ENCODE results near the gene CA10. TPM values are rescaled to one million over a fixed set of nuclear protein-coding genes. Genes with fewer than 3 reads are reported as not detected.

Gene CA10
- polyA plus RNA-seq, 1 donor: 14.7 TPM

DNA sequence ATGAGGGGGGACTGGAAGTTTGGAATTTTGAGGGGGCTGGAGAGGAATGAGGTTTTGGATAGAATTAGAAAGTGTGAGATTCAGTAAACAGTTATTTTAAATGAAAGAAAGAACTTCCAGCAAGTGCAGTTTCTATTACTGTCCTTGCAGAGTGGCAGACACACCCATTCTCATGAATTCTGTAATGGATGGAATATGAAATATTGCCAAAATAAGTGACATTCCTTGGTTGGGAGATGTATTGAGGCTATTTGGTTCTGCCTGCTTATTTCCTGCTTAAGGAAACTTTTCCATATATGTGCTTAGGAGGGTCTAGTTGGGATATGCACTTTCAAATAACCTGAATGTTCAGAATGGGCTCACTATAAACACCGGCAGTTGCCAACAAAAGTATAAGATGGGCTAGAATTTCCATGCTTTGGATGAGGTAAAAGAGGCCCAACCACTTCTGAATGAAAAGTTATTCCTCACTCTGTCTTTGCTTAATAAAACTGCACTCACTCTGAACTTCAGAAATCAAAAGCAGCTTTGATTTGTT, 434.4 kb downstream of the CA10 start:
- no peak for DNase-seq

DNA sequence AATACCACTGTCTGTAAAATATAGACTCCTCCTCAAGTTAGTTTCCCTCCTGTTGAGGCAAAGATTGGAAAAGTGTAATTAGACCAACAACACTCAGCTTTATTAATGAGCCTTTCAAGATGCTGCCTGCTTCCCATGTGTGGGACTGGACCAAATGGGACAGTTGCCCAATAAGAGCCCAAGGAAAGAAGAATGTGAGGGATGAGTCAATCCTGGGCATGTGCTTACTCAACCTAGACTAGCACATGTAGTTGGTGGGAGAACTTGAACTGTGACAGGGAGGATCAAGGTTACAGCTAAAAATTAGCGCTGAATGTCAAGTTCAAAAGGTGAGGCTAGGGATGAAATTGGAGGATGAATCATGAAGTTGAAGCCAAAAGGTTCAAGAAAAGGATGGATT, 435.5 kb downstream of the CA10 start:
- DNase-seq: no peak

GRCh38 chr17:51721730-51722129, 436.8 kb downstream of the CA10 start:
- no peak for DNase-seq

- no peak for DNase-seq
Measured at GRCh38 chr17:51720439-51720838, 438.1 kb downstream of the CA10 start.

DNA sequence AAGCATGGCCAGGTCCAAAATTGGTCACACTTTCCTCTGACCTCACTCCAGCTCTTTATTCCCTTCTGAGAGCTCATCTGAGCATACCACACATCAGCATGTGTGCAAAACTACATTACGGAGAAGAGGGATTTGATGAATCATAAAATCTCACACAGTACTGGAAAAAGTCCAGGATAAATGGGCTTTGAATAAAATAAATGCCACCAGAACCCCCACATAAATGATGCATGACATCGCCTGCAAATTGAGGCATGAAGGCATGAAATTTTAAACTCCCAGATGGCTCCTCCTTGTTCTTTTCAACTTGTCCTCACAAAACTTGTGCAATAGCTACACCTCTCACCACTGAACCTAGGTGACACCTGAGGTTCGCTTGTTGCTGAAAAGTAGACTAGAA, 439.5 kb downstream of the CA10 start:
- DNase-seq: no peak

DNA sequence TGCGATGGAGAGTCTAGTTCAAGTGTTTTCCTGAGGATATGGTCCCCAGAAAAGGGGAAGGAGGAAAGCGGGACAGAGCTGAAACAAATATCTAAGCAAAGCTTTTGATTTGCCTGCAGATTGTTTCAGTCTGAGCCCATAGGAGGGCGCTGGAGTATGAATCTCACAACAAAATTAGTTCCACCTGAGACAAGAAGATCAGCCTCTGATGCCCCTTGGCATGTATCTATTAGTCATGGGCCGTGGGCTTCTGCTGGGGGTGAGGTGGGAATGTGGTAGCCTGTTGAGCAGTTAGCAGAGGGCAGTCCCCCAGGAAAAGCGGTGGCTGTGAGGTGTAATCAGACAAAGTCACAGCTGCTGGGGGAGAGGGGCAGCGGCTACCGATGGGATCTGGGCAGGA, 446.9 kb downstream of the CA10 start:
- no peak for DNase-seq

GRCh38 chr17:51710634-51710979, 447.9 kb downstream of the CA10 start:
- no peak for DNase-seq

DNA sequence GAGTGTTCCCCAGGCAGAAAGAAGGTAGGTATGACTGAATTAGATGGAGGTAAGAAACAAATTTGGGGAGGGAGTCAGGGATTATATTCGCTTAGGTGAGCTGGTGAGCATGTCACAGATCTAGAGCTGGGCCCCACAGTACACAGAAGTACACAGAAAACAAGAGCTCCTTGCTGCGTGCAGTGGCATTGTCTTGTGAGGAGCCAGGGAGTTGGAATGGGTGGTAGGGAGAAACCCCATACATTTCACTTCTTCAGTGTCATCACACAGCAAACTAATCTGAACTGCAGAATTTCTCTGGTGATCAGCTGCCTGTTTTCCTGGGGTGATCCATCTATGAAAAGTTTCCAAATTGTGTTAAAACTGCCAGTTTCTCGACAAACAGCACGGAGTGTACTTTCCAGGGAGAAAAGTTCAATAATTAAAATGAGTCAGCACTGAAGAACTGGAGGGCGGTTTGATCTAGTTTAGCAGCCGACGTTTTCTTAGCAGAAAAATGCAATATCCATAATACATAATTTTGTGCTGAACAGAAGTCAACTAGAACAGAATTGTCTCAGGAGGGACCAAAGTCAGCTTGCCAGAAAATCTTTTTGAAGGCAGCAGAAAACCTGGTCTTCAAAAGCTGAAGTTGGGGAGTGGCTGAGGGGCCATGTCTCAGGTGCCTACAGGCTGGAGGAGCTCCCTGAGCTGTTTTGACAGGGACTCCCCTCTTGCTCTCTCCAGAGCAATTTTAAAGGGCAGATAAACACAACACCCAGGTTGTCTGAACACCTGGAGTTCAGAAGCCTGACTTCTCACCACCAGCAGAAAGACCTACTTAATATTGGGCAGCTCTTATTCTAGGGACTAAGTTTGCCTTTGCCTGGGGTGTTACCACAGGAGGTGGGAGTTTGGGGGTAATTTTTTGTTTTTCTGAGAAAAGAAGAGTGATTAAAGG, 448.6 kb downstream of the CA10 start:
- no peak for DNase-seq

DNA sequence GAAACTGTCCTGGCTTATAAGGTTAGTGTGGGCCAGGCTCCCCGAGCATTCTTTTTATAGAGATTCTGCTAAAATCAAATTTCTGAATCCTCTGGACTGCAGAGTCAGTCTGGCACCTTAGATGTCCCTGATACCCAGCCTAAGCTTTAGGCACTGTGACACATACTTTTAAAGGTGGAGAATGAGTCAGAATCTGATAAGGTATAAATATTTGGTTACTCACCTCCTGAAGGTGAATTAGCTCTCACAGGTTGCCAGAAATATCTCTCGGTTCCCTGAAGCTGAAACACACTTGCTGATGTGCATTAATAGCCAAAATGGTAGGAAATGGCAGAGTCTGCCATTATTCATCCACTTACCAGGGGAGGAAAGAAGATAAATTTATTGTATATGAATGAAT, 451.3 kb downstream of the CA10 start:
- DNase-seq: no peak

DNA sequence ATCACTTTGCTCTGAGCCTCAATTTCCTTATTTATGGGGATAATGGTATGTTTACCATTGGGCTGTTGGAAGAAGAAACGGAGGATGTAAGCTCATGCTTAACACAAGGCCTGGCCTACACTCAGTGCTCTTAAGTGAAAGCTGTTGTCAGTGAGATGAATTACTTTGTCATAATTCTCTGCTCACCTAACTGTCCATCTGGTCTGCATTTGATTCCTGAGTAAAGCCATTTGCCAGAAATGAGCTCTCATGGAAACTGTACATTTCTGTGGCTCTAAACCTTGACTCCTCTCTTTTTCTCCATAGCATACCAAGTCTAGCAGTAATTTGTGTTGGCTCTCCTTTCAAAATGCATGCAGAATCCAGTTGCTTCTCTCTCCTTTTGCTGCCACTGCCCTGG, 452.4 kb downstream of the CA10 start:
- DNase-seq: no peak

DNA sequence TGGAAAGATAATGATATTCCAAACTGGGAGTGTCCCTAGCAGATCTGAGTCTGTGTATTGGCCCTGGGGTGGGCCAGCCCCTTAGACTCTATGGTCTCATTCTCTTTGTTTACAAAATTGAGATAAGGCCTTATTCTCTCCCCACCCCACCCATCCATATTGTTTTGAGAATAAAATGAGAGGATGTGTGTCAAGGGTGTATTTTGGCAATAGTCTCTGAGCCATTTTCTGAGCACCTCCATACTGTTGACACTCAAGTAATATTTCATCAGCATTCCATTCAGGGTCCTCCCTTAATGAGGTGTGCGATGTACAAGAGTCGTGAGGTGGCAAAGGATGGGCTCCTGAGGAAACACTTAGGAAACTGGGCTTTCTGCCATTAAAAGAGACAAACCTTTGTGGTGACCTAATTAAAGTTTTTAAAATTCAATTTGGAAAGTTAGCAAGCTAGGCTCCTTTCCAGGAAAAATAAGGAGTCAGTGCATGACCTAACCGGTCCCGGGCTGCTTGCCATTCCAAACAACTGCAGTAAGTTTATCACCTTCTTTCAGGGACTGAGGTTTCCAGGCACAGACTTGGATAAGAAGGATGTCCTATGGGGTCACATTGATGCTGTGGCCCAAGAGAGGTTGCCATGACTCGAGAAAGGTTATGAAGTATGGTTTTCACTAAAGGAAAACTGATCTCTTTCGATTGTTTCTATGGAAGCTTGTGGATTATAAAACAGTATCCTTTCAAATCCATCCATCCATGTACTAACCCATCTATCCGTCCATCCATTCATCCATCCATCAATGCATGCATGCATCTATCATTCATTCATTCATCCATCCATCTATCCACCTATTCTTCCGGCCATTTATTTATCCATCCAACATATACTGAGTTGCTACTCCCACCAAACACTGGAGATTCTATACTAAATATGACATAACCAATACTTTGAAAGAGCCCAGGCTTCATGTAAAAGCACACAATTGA, 454.9 kb downstream of the CA10 start:
- DNase-seq: peak; percentile 26

DNA sequence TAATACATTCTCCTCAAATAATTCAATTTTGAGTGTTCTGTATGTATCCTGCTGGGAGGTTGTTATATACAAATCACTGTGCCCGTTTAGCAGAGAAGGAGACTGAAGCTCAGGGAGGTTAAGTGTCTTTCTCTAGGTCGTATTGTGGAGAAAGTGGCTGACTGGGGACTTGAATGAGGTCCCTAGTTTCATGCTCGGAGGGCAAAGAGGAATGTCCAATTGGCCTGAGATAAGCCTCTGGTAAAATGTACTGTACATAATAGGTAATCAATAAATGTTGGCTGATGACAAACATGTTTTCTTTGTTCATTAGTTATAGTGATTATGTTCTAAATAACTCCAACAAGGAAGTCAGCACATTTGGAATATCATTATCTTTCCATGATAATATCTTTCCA, 455.6 kb downstream of the CA10 start:
- DNase-seq: no peak

DNA sequence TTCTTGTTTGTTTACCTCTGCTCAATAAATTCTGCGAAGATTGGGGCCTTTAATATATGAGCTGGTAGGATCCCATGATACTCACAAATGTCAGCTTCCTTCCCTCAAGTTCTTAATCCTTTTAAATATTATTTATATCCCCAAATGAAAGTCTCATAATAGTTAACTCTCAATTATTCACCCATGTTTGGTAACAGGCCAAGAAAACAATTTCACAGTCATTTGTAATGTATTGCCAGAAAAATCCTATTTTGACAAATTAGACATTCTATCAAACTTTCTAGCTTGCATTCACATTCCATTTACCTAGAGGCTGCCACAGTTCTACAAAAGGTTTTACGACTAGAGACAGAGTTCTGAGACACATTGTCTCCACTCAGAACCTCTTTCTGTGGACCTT, 457.0 kb downstream of the CA10 start:
- no peak for DNase-seq

- no peak for DNase-seq
Measured at GRCh38 chr17:51700011-51700760, 458.3 kb downstream of the CA10 start.

- DNase-seq: no peak
Measured at GRCh38 chr17:51699303-51699702, 459.2 kb downstream of the CA10 start.

DNA sequence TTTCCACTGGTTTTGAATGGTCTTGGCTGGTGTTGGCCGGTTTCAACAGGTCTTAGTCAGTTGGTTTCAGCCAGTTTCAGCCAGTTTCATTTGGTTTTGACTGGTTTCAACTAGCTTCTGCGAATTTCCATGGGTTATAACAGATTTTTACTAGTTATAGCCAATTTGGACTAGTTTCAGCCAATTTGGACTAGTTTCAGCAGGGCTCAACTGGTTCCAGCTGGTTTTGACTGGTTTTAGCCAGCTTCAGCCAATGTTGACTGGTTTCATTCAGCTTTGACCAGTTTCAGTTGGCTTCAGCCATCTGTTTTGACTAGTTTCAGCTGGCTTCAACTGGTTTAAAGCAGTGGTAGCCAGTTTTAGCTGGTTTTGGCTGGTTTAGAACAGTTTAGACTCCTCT, 465.6 kb downstream of the CA10 start:
- no peak for DNase-seq

DNA sequence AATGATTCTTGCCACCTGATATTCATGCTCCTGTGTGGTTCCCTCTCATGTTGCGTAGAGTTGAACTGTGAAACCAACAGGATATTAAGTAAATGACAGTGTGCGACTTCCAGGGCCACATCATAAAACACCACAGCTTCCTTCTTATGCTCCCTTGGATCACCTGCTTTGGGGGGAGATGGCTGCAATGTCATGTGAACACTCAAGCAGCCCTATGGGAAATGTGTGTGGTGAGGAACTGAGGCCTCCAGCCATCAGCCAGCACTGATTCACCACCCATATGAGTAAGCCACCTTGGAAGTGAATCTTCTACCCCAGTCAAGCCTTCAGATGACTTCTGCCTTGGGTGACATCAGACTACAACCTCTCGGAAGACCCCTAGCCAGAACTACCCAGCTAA, 470.6 kb downstream of the CA10 start:
- DNase-seq: no peak

DNA sequence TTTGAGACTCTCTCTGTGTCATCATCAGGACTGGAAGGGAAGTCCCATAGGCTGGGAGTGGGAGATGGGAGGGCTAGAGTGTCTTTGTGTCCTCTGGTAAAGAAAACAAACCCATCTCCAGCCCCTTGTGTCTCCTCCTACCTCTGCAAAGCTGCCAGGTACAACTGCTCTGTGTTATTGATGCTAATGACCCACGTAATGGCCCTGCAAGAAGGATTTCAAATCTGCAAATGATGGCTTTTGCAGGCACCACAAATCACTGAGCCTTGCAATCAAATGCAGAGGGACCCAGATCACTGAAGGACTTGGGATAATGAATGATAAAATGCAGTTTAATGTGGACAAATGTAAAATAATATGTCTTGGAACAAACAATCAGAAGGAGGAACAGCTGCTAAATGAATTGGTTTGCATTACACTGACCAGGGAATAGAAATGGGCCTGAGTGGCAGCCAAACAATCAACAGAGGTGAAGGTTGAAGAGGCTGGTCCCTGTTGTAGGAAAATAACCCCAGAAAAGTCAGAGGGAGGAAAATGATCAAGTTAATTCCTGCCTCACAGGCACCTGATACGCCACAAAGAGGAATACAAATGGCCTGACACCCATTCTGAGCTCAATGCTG, 473.1 kb downstream of the CA10 start:
- no peak for DNase-seq

- DNase-seq: no peak
Measured at GRCh38 chr17:51684214-51684613, 474.3 kb downstream of the CA10 start.

DNA sequence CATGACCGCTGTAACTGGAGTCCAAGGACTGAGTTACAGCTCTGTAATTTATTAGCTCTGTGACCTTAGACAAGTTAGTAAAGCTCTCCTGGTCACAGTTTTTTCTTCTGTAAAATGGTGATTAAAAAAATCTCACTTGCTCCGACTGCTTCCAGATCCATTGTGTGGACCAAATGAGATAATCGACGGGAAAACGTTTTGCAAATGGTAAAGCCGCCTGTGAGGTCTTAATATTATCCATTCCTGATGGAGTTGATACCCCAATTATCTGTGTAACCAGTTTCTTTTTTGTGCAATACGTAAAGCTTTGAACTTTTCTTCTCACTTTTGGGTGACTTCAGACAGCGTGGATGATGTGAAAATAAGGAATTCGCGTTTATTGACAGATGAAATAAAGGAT, 475.2 kb downstream of the CA10 start:
- no peak for DNase-seq

DNA sequence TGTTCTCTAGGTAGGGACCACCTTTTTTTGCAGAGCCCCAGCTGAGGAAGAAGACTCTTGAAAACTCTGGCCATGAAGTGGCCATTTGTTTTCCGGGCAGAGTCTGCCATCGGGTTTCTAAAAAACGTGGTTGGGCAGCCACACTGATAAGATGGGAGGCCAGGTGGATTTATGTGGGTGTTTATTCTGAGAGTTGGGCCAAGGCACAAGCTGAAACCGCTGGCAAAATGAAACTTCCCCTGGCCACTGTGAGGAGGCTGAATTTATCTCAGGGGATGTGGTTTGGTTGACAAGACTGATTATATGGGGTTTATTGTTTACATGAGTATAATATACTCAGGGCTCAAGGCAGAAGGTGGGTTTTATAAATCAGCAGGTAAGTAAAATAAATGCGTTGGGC, 476.4 kb downstream of the CA10 start:
- no peak for DNase-seq

DNA sequence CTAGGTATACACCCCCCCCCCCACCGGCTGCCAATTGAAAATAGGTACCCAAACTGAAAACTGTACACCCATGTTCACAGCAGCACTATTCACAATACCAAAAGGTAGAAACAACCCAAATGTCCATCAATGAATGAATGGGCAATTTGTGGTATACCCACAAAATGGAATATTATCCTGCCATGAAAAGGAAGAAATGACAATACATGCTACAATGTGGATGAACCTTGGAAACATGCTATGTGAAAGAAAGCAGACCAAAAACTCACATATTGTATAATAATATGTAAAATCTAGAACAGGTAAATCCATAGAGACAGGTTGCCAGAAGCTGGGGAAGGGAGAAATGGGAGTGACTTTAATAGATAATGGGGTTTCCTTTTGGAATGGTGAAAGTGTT, 480.6 kb downstream of the CA10 start:
- no peak for DNase-seq
